IMR-90 (cell line): Measurements from ENCODE around the gene EHF. TPM values are rescaled to one million over a fixed set of nuclear protein-coding genes. Genes with fewer than 3 reads are reported as not detected.
A peak's percentile ranks its signal among the peaks of the same experiment; 100 is the strongest.

Experiments
- ATAC-seq: fragments of 200-7000 bp; cut with Tn5 transposase; 2 replicates; pipeline ENCODE4 v1.9.1; 2020; ENCODE audit warnings: low read depth, mild to moderate bottlenecking, moderate library complexity
- BruUV-seq: library from RNA; stranded (reverse); fragments of 400-500 nt; replicated peaks from 2 replicates; lab custom pipeline; 2021; lab: Mats Ljungman, UMichigan
- CTCF ChIA-PET: fragments of 300-600 bp; formaldehyde crosslinking; extraction: SDS; loops from one replicate; lab custom pipeline; 2021; ENCODE audit warnings: antibody characterized with exemption; lab: Yijun Ruan, JAX
- POLR2A ChIA-PET: fragments of 300-600 bp; sonication (Branson Sonifier 250); formaldehyde crosslinking; loops from one replicate; lab custom pipeline; 2022; ENCODE audit warnings: antibody characterized with exemption; ENCODE audit not compliant: unreplicated experiment; lab: Charles Lee
- DNase-seq: peaks from one replicate; pipeline ENCODE4 v3.0.0; 2013
- H2AFZ ChIP-seq: replicated peaks from 2 replicates; pipeline ENCODE3; 2013; ENCODE audit warnings: low read length, mild to moderate bottlenecking; ENCODE audit not compliant: poor library complexity
- H2AK5ac ChIP-seq: 2 replicates; pipeline ENCODE4 v1.6.1; 2013; ENCODE audit warnings: low read depth, low read length, inconsistent platforms
- H2AK9ac ChIP-seq: replicated peaks from 2 replicates; pipeline ENCODE3; 2013; ENCODE audit warnings: mild to moderate bottlenecking, low read depth, low read length, moderate library complexity; ENCODE audit not compliant: poor library complexity
- H2BK120ac ChIP-seq: 2 replicates; pipeline ENCODE4 v1.6.1; 2013; ENCODE audit warnings: low read depth, low read length, inconsistent platforms
- H2BK15ac ChIP-seq: 3 replicates; pipeline ENCODE4 v1.6.1; 2013; ENCODE audit warnings: low read depth, low read length, inconsistent platforms
- H2BK20ac ChIP-seq: 2 replicates; pipeline ENCODE4 v1.6.1; 2013; ENCODE audit warnings: low read depth, mild to moderate bottlenecking, inconsistent platforms, low read length, moderate library complexity
- H2BK5ac ChIP-seq: 2 replicates; pipeline ENCODE4 v1.6.1; 2013; ENCODE audit warnings: mild to moderate bottlenecking, low read depth, low read length, inconsistent platforms; ENCODE audit not compliant: poor library complexity, severe bottlenecking
- H3K14ac ChIP-seq: replicated peaks from 2 replicates; pipeline ENCODE4 v1.6.1; 2013; ENCODE audit warnings: low read depth, low read length, inconsistent platforms
- H3K18ac ChIP-seq: 2 replicates; pipeline ENCODE4 v1.6.1; 2013; ENCODE audit warnings: low read depth, low read length, control low read depth
- H3K23ac ChIP-seq: 2 replicates; pipeline ENCODE4 v1.6.1; 2013; ENCODE audit warnings: low read depth, low read length, inconsistent platforms
- H3K27ac ChIP-seq: 2 replicates; pipeline ENCODE4 v1.5.1; 2013; ENCODE audit warnings: mild to moderate bottlenecking, control low read depth, low read length; ENCODE audit not compliant: insufficient read depth
- H3K27me3 ChIP-seq: 2 replicates; pipeline ENCODE4 v1.6.1; 2013; ENCODE audit warnings: low read length; ENCODE audit not compliant: control insufficient read depth, insufficient read depth
- H3K36me3 ChIP-seq: 2 replicates; pipeline ENCODE4 v1.6.1; 2013; ENCODE audit warnings: low read length, mixed read lengths; ENCODE audit not compliant: control insufficient read depth, insufficient read depth
- H3K4ac ChIP-seq: 2 replicates; pipeline ENCODE4 v1.6.1; 2013; ENCODE audit warnings: low read depth, low read length, inconsistent platforms
- H3K4me1 ChIP-seq: 2 replicates; pipeline ENCODE4 v1.6.1; 2013; ENCODE audit warnings: low read length, mixed read lengths; ENCODE audit not compliant: control insufficient read depth, insufficient read depth
- H3K4me2 ChIP-seq: 2 replicates; pipeline ENCODE4 v1.6.1; 2013; ENCODE audit warnings: low read depth, mild to moderate bottlenecking, control low read depth, low read length, moderate library complexity
- H3K4me3 ChIP-seq: 2 replicates; pipeline ENCODE4 v1.5.1; 2013; ENCODE audit warnings: low read depth, mild to moderate bottlenecking, control low read depth, low read length, moderate library complexity; ENCODE audit not compliant: insufficient read depth
- H3K56ac ChIP-seq: 2 replicates; pipeline ENCODE4 v1.6.1; 2013; ENCODE audit warnings: low read length, inconsistent platforms; ENCODE audit not compliant: insufficient read depth; ENCODE audit errors: extremely low read depth
- H3K79me1 ChIP-seq, 2 experiments: 2 replicates each; pipeline ENCODE4 v1.6.1; 2013; ENCODE audit warnings: low read length in 2 of 2, inconsistent platforms in 1 of 2, low read depth in 1 of 2
- H3K9ac ChIP-seq: 2 replicates; pipeline ENCODE4 v1.6.1; 2013; ENCODE audit warnings: low read depth, low read length, control low read depth
- H3K9me1 ChIP-seq: 2 replicates; pipeline ENCODE4 v1.6.1; 2013; ENCODE audit warnings: low read length, inconsistent platforms; ENCODE audit not compliant: insufficient read depth
- H3K9me3 ChIP-seq: 2 replicates; pipeline ENCODE4 v1.6.1; 2013; ENCODE audit warnings: low read length; ENCODE audit not compliant: control insufficient read depth, insufficient read depth
- H4K20me1 ChIP-seq: 2 replicates; pipeline ENCODE4 v1.6.1; 2013; ENCODE audit warnings: low read length, inconsistent platforms; ENCODE audit not compliant: insufficient read depth
- H4K5ac ChIP-seq: 2 replicates; pipeline ENCODE4 v1.6.1; 2013; ENCODE audit warnings: mild to moderate bottlenecking, low read depth, low read length, control low read depth
- H4K8ac ChIP-seq, 2 experiments: 2 replicates each; pipeline ENCODE4 v1.6.1; 2013; ENCODE audit warnings: low read depth in 2 of 2, low read length in 2 of 2, control low read depth in 1 of 2, inconsistent platforms in 1 of 2
- H4K91ac ChIP-seq: 2 replicates; pipeline ENCODE4 v1.6.1; 2013; ENCODE audit warnings: low read depth, low read length, inconsistent platforms; ENCODE audit not compliant: insufficient read depth
- BHLHE40 ChIP-seq: fragments of 150-350 bp; IDR thresholded peaks from 2 replicates; pipeline ENCODE4 v1.6.1; 2016; ENCODE audit warnings: mild to moderate bottlenecking, low read depth, low read length
- NFE2L2 ChIP-seq: fragments of 150-350 bp; IDR thresholded peaks from 2 replicates; pipeline ENCODE4 v1.6.1; 2016; ENCODE audit warnings: low read depth, mild to moderate bottlenecking, low read length
- RCOR1 ChIP-seq: IDR thresholded peaks from 2 replicates; pipeline ENCODE4 v1.6.1; 2012; ENCODE audit warnings: mild to moderate bottlenecking, low read length, improper control_type of control experiment; ENCODE audit not compliant: insufficient replicate concordance
- RFX5 ChIP-seq: IDR thresholded peaks from 2 replicates; pipeline ENCODE4 v1.8.0; 2012; ENCODE audit warnings: low read depth, mild to moderate bottlenecking, low read length, moderate library complexity
- SMC3 ChIP-seq: fragments of 150-350 bp; IDR thresholded peaks from 2 replicates; pipeline ENCODE4 v1.6.1; 2016; ENCODE audit warnings: low read depth, mild to moderate bottlenecking, antibody characterized with exemption, low read length, moderate library complexity
- WGBS, 2 experiments: methylation state at CpG; one replicate each; pipeline versions ENCODE4 v1.1.5 to v1.1.7; 2013; ENCODE audit warnings: missing lambda C conversion rate in 2 of 2; ENCODE audit not compliant: insufficient read length in 1 of 2; ENCODE audit errors: extremely low coverage in 2 of 2; 5-methylcytosine and 5-hydroxymethylcytosine counted together
- dilution Hi-C: fragments of 300-500 bp; cut with HindIII; formaldehyde crosslinking; loops from one replicate; pipeline ENCODE4 v1.14.3; 2018; ENCODE audit warnings: low sequenced_read_pairs; ENCODE audit not compliant: unreplicated experiment
- in situ Hi-C: fragments of 300-500 bp; cut with MboI; formaldehyde crosslinking; loops from 3 replicates; pipeline ENCODE4 v1.14.3; 2019; ENCODE audit warnings: low sequenced_read_pairs, inconsistent platforms, mixed read lengths
- intact Hi-C: fragments of 100-400 bp; cut with micrococcal nuclease; formaldehyde crosslinking; loops from 2 replicates; pipeline ENCODE4 v1.10.0; 2022
- polyA plus RNA-seq, 3 experiments: library from polyadenylated mRNA; depleted of rRNA; stranded (reverse); fragments of >200 nt; gene quantifications; 2 replicates each; pipeline ENCODE4 v1.2.3, GENCODE V29; 2012; ENCODE audit warnings: low replicate concordance in 1 of 3
- total RNA-seq: library from RNA; depleted of rRNA; stranded (reverse); fragments of >200 nt; gene quantifications from 2 replicates; pipeline ENCODE4 v1.2.3, GENCODE V29; 2012

The EHF gene
- total and polyA plus RNA-seq, 2 of the 4 experiments (the other 2 are of a cell fraction), result under 0.01 TPM; not detected in 1

DNA sequence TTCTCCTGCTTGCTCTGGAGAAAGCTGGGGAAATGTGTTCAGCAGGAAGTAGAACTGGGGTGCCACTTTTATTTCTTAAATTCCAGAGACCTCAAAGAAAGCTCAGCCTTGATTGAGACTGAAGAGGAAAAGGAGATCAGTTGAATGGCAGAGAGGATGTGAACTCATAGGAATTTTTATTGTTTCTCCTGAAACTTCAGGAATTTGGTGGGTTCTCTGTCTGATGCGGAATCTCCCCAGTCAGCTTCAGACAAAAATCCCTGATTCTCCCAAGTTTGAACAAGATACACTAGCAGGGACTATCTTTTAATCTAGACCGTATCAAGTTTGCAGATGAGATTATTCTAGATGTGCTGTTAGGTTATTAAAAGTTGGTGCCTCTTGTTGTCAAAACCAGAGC is 23.0 kb downstream of the EHF start:
- Histone ChIP-seq H4K5ac (peak overlapping the region; percentile 94; the same call in 1 of the 2 replicates), H3K4me2 (no peak overlapping the region), H3K9me1 (peaks cover 23% of the 10 kb centered on the region), H3K23ac (peak overlapping the region; percentile 44; the same call in 1 of the 2 replicates), H2BK120ac (peak overlapping the region; percentile 98), H2BK20ac (peak overlapping the region; percentile 90), H4K20me1 (no peaks in the 10 kb centered on the region), H2AK5ac (peak overlapping the region; percentile 56), H3K56ac (no peak overlapping the region), H3K4me3 (no peak overlapping the region), H2AFZ (peak overlapping the region; percentile 69), H3K9me3 (no peaks in the 10 kb centered on the region), H3K9ac (no peak overlapping the region), H3K27ac (no peak overlapping the region), H2BK15ac (peak overlapping the region; percentile 46; the same call in 1 of the 3 replicates), H4K8ac (peak overlapping the region; percentile 74 to 95; a peak in 3 of 4 replicates), H3K14ac (peak overlapping the region; percentile 49; the same call in 1 of the 2 replicates), H2BK5ac (peak overlapping the region; percentile 99), H4K91ac (no peak overlapping the region; the same call in 1 of the 2 replicates), H3K79me1 (no peaks in the 10 kb centered on the region), H3K27me3 (no peaks in the 10 kb centered on the region), H2AK9ac (no peak overlapping the region), H3K4ac (peak overlapping the region; percentile 49; the same call in 1 of the 2 replicates), H3K18ac (peak overlapping the region; percentile 17; the same call in 1 of the 2 replicates), H3K36me3 (no peaks in the 10 kb centered on the region), H3K4me1 (peaks cover 20% of the 10 kb centered on the region)
- in situ Hi-C loops, result no loop called here
- dilution Hi-C loops, result no loop called here
- intact Hi-C loops, result no loop called here
- no peak for DNase-seq
- ChIA-PET CTCF (interaction anchor here (0.5 kb wide), 1 partner anchor 245 kb away, joined by 4 read pairs; no protein-coding TSS in a partner anchor), POLR2A (interaction anchor here (1.1 kb wide), 1 partner anchor 10 kb away, joined by 5 read pairs; no protein-coding TSS in a partner anchor)
- no CpG with 5 or more reads among the region's 2 CpGs for WGBS, 2 experiments
- no peak for ATAC-seq
- no TSS peak for BruUV-seq
- TF ChIP-seq BHLHE40 (no peak), SMC3 (no peak), RCOR1 (no peak), NFE2L2 (no peak), RFX5 (no peak)
